Measurements from ENCODE around the gene MT1A. TPM values are rescaled to one million over a fixed set of nuclear protein-coding genes. Genes with fewer than 3 reads are reported as not detected.

Gene MT1A
- total RNA-seq, result not detected in 2 replicates

GRCh38 chr16:56637814-56638750, at the start of gene MT1A:
TSS of gene MT1A (plus strand) at chr16:56638666. CDS start at chr16:56638739, 73 bp downstream.

GRCh38 chr16:56589141-56590039, 49.1 kb upstream of the MT1A start, which contains the start of gene MT3:
TSS of gene MT3 (plus strand) at chr16:56589528. CDS start at chr16:56589591, 63 bp downstream.

GRCh38 chr16:56608043-56608875, 30.2 kb upstream of the MT1A start, which contains the start of gene MT2A:
TSS of gene MT2A (plus strand) at chr16:56608584. CDS start at chr16:56608656, 72 bp downstream.

GRCh38 chr16:56625140-56625942, 13.1 kb upstream of the MT1A start, which contains the start of gene MT1E:
TSS of gene MT1E (plus strand) at chr16:56625781. CDS start at chr16:56625852, 71 bp downstream.

GRCh38 chr16:56632156-56632847, 6.2 kb upstream of the MT1A start, which contains the start of gene MT1M:
TSS of gene MT1M (plus strand) at chr16:56632659. CDS start at chr16:56632732, 73 bp downstream.

GRCh38 chr16:56651586-56651985, 13.1 kb downstream of the MT1A start, which contains the start of gene MT1B:
TSS of gene MT1B (plus strand) at chr16:56651886. CDS start at chr16:56651954, 68 bp downstream.

GRCh38 chr16:56657555-56658326, 19.3 kb downstream of the MT1A start, which contains the start of gene MT1F:
TSS of gene MT1F (plus strand) at chr16:56657959. CDS start at chr16:56658059, 100 bp downstream.

GRCh38 chr16:56667581-56668571, 29.4 kb downstream of the MT1A start, which contains the start of gene MT1G:
TSS of gene MT1G (minus strand) at chr16:56668065. CDS start at chr16:56667993, 72 bp downstream.

GRCh38 chr16:56669005-56669839, 30.8 kb downstream of the MT1A start, which contains the start of gene MT1H:
TSS of gene MT1H (plus strand) at chr16:56669814. CDS start at chr16:56669885, 71 bp downstream.

GRCh38 chr16:56681939-56682702, 43.7 kb downstream of the MT1A start, which contains the start of gene MT1X:
TSS of gene MT1X (plus strand) at chr16:56682470. CDS start at chr16:56682541, 71 bp downstream.

Other genes with a start within 250 kb of the MT1A start
- 240 and 294 TPM in 2 replicates for gene AMFR, start 213.1 kb upstream of the MT1A start, total RNA-seq
- 58.4 and 60.5 TPM in 2 replicates for gene NUDT21, start 187.3 kb upstream of the MT1A start, total RNA-seq
- 81.3 and 121 TPM in 2 replicates for gene OGFOD1, start 187.1 kb upstream of the MT1A start, total RNA-seq
- 60.7 and 61.8 TPM in 2 replicates for gene BBS2, start 118.6 kb upstream of the MT1A start, total RNA-seq
- gene MT4, start 73.6 kb upstream of the MT1A start, total RNA-seq, result not detected in 2 replicates
- gene MT3, start 49.1 kb upstream of the MT1A start, total RNA-seq, result not detected in 2 replicates
- 5.6 and 7.5 TPM in 2 replicates for gene MT2A, start 30.1 kb upstream of the MT1A start, total RNA-seq
- 16.6 and 18.0 TPM in 2 replicates for gene MT1E, start 12.9 kb upstream of the MT1A start, total RNA-seq
- gene MT1M, start 6.0 kb upstream of the MT1A start, total RNA-seq, result 0.81 and 1.6 TPM in 2 replicates
- gene MT1B, start 13.2 kb downstream of the MT1A start, total RNA-seq, result not detected in 2 replicates
- 0.16 TPM in 1 of 2 replicates, not detected in the other for gene MT1F, start 19.3 kb downstream of the MT1A start, total RNA-seq
- not detected in 2 replicates for gene MT1G, start 29.4 kb downstream of the MT1A start, total RNA-seq
- not detected in 2 replicates for gene MT1H, start 31.1 kb downstream of the MT1A start, total RNA-seq
- gene MT1X, start 43.8 kb downstream of the MT1A start, total RNA-seq, result 13.1 and 13.8 TPM in 2 replicates
- 40.7 and 44.6 TPM in 2 replicates for gene NUP93, start 91.5 kb downstream of the MT1A start, total RNA-seq
- not detected in 2 replicates for gene SLC12A3, start 226.5 kb downstream of the MT1A start, total RNA-seq

All from hair follicle dermal papilla cell (primary cell).